NCI-H82 treated with DMSO at 0.1 percent for 48 hours (cell line): ENCODE data around the gene HECW1.

Experiments
- DNase-seq: peaks from one replicate; lab custom pipeline; 2025; ENCODE audit not compliant: unreplicated experiment; lab: John Stamatoyannopoulos, UW

The HECW1 gene

GRCh38 chr7:43142703-43143102 lies 30.3 kb downstream of the HECW1 start:
- no peak for DNase-seq

GRCh38 chr7:43143918-43144589 lies 31.6 kb downstream of the HECW1 start:
- no peak for DNase-seq

- DNase-seq: no peak
Measured at GRCh38 chr7:43148161-43148731, 35.8 kb downstream of the HECW1 start.

GRCh38 chr7:43151076-43151475 lies 38.6 kb downstream of the HECW1 start:
- DNase-seq: no peak

- no peak for DNase-seq
Measured at GRCh38 chr7:43152696-43153095, 40.2 kb downstream of the HECW1 start.

GRCh38 chr7:43155636-43156035 lies 43.2 kb downstream of the HECW1 start:
- DNase-seq: no peak

GRCh38 chr7:43163885-43164284 lies 51.4 kb downstream of the HECW1 start:
- DNase-seq: no peak

GRCh38 chr7:43164757-43165156 lies 52.3 kb downstream of the HECW1 start:
- no peak for DNase-seq

- no peak for DNase-seq
Measured at GRCh38 chr7:43166686-43167085, 54.2 kb downstream of the HECW1 start.

GRCh38 chr7:43169076-43169475 lies 56.6 kb downstream of the HECW1 start:
- no peak for DNase-seq

GRCh38 chr7:43170571-43170970 lies 58.1 kb downstream of the HECW1 start:
- no peak for DNase-seq

- DNase-seq: no peak
Measured at GRCh38 chr7:43175570-43176200, 63.2 kb downstream of the HECW1 start.

GRCh38 chr7:43179393-43179792 lies 66.9 kb downstream of the HECW1 start:
- no peak for DNase-seq

GRCh38 chr7:43192806-43193460 lies 80.5 kb downstream of the HECW1 start:
- no peak for DNase-seq

GRCh38 chr7:43193893-43194292 lies 81.4 kb downstream of the HECW1 start:
- no peak for DNase-seq

GRCh38 chr7:43195256-43195655 lies 82.8 kb downstream of the HECW1 start:
- DNase-seq: no peak

GRCh38 chr7:43195768-43196167 lies 83.3 kb downstream of the HECW1 start:
- DNase-seq: no peak

GRCh38 chr7:43196379-43196778 lies 83.9 kb downstream of the HECW1 start:
- DNase-seq: no peak

GRCh38 chr7:43198016-43198415 lies 85.6 kb downstream of the HECW1 start:
- no peak for DNase-seq

GRCh38 chr7:43198599-43199090 lies 86.2 kb downstream of the HECW1 start:
- no peak for DNase-seq

- no peak for DNase-seq
Measured at GRCh38 chr7:43199371-43200160, 87.1 kb downstream of the HECW1 start.
